Liver (tissue), 9 donors: ENCODE data around the gene TRNAU1AP. TPM values are rescaled to one million over a fixed set of nuclear protein-coding genes. Genes with fewer than 3 reads are reported as not detected.
"Not testable (repeated sequence)": the region's sequence is repeated elsewhere in the genome, so short reads cannot be mapped to it uniquely, and the experiment has no call there.

ENCODE experiments used
- DNase-seq: peaks from one replicate; pipeline ENCODE4 v3.0.0-alpha.2; 2017; ENCODE audit warnings: low spot score
- H3K27ac ChIP-seq, 2 donors: one replicate each; pipeline ENCODE4 v1.7.0; 2013; ENCODE audit warnings: inconsistent platforms in 2 of 2, low read length in 2 of 2, control low read depth in 1 of 2, low read depth in 1 of 2, mild to moderate bottlenecking in 1 of 2
- H3K27me3 ChIP-seq, 4 donors: one replicate each; pipeline versions ENCODE4 v1.6.1 to v1.7.0; 2013; ENCODE audit warnings: low read length in 3 of 4, inconsistent platforms in 1 of 4, mild to moderate bottlenecking in 1 of 4, moderate library complexity in 1 of 4; ENCODE audit not compliant: control insufficient read depth in 4 of 4, insufficient read depth in 4 of 4
- H3K36me3 ChIP-seq, 4 donors: one replicate each; pipeline versions ENCODE4 v1.6.1 to v1.7.0; 2013; ENCODE audit warnings: low read length in 3 of 4, mild to moderate bottlenecking in 3 of 4, low read depth in 1 of 4, moderate library complexity in 1 of 4; ENCODE audit not compliant: control insufficient read depth in 4 of 4, insufficient read depth in 3 of 4
- H3K4me1 ChIP-seq, 4 donors: one replicate each; pipeline versions ENCODE4 v1.6.1 to v1.7.0; 2013; ENCODE audit warnings: low read length in 3 of 4, mild to moderate bottlenecking in 3 of 4, moderate library complexity in 1 of 4; ENCODE audit not compliant: control insufficient read depth in 4 of 4, insufficient read depth in 4 of 4
- H3K4me3 ChIP-seq, 3 donors: one replicate each; pipeline versions ENCODE4 v1.6.1 to v1.7.0; 2013; ENCODE audit warnings: low read length in 3 of 3, control low read depth in 1 of 3, low read depth in 1 of 3, mild to moderate bottlenecking in 1 of 3
- H3K9ac ChIP-seq, 2 donors: one replicate each; pipeline ENCODE4 v1.7.0; 2013; ENCODE audit warnings: low read length in 2 of 2, mild to moderate bottlenecking in 2 of 2, moderate library complexity in 2 of 2, control low read depth in 1 of 2, low read depth in 1 of 2
- H3K9me3 ChIP-seq, 4 donors: one replicate each; pipeline versions ENCODE4 v1.6.1 to v1.7.0; 2013; ENCODE audit warnings: low read length in 3 of 4; ENCODE audit not compliant: control insufficient read depth in 4 of 4
- ATF3 ChIP-seq: IDR thresholded peaks from 2 replicates; pipeline ENCODE4 v1.6.1; 2016; ENCODE audit warnings: antibody characterized with exemption
- EGR1 ChIP-seq, 2 donors: IDR thresholded peaks; 2 replicates each; pipeline ENCODE4 v1.6.1; 2016 to 2018; ENCODE audit warnings: antibody characterized with exemption in 2 of 2, low read depth in 2 of 2
- FOXA1 ChIP-seq: IDR thresholded peaks from 2 replicates; pipeline ENCODE4 v1.6.1; 2016; ENCODE audit warnings: antibody characterized with exemption
- FOXA2 ChIP-seq: IDR thresholded peaks from 2 replicates; pipeline ENCODE4 v1.6.1; 2016; ENCODE audit warnings: antibody characterized with exemption
- GABPA ChIP-seq, 2 donors: IDR thresholded peaks in 1 of 2; conservative IDR thresholded peaks in 1 of 2; 2 replicates each; pipeline ENCODE4 v1.6.1; 2016; ENCODE audit warnings: antibody characterized with exemption in 2 of 2, mild to moderate bottlenecking in 1 of 2, moderate library complexity in 1 of 2
- HNF4A ChIP-seq, 2 donors: conservative IDR thresholded peaks; 2 replicates each; pipeline ENCODE4 v1.6.1; 2016; ENCODE audit warnings: antibody characterized with exemption in 2 of 2, mild to moderate bottlenecking in 2 of 2
- HNF4G ChIP-seq: IDR thresholded peaks from 2 replicates; pipeline ENCODE4 v1.6.1; 2016; ENCODE audit warnings: antibody characterized with exemption
- JUND ChIP-seq, 2 donors: IDR thresholded peaks; 2 replicates each; pipeline ENCODE4 v1.6.1; 2016; ENCODE audit warnings: antibody characterized with exemption in 2 of 2
- MAX ChIP-seq: IDR thresholded peaks from 2 replicates; pipeline ENCODE4 v1.6.1; 2016; ENCODE audit warnings: antibody characterized with exemption
- NR2F2 ChIP-seq: IDR thresholded peaks from 2 replicates; pipeline ENCODE4 v1.6.1; 2016; ENCODE audit warnings: antibody characterized with exemption
- REST ChIP-seq: IDR thresholded peaks from 2 replicates; pipeline ENCODE4 v1.6.1; 2016; ENCODE audit warnings: antibody characterized with exemption, mild to moderate bottlenecking
- RXRA ChIP-seq, 2 donors: IDR thresholded peaks; 2 replicates each; pipeline ENCODE4 v1.6.1; 2017 to 2018; ENCODE audit warnings: antibody characterized with exemption in 2 of 2, mild to moderate bottlenecking in 1 of 2
- SP1 ChIP-seq: IDR thresholded peaks from 2 replicates; pipeline ENCODE4 v1.6.1; 2018; ENCODE audit warnings: antibody characterized with exemption, mild to moderate bottlenecking
- TAF1 ChIP-seq: conservative IDR thresholded peaks from 2 replicates; pipeline ENCODE4 v1.6.1; 2016; ENCODE audit warnings: antibody characterized with exemption, mild to moderate bottlenecking
- ZBTB33 ChIP-seq: IDR thresholded peaks from 2 replicates; pipeline ENCODE4 v1.6.1; 2016; ENCODE audit warnings: antibody characterized with exemption
- WGBS: extraction: QIAGEN DNeasy Blood & Tissue Kit; methylation state at CpG from one replicate; pipeline ENCODE4 v1.1.7; 2013; 5-methylcytosine and 5-hydroxymethylcytosine counted together
- polyA plus RNA-seq, 2 donors: library from polyadenylated mRNA; stranded (reverse) in 1 of 2; unstranded in 1 of 2; fragments of 200-250 nt in 1 of 2; fragments of >200 nt in 1 of 2; fragmentation: Nextera tagmentation in 1 of 2; extraction: Ambion mirVana in 1 of 2; gene quantifications; one replicate each; pipeline versions ENCODE4 v1.2.1 to v1.2.3, GENCODE V29; 2013 to 2015
- total RNA-seq, 2 donors: library from RNA; depleted of rRNA; stranded (reverse); fragments of >200 nt; gene quantifications; one replicate each; pipeline ENCODE4 v1.2.3, GENCODE V29; 2014
- donor health status: healthy.
- donor health status: healthy.
- donor health status: healthy.
- donor health status: healthy.
- donor health status: healthy.

TRNAU1AP gene
- total and polyA plus RNA-seq, 4 donors: 5.6 to 12.0 (median 8.8) TPM

GRCh38 chr1:28582248-28582615 lies 29.3 kb downstream of the TRNAU1AP start (continued):
- TF ChIP-seq GABPA (IDR thresholded peaks at IDR 0.05 in 1 of 2, conservative IDR thresholded peaks at IDR 0.05 in 1 of 2) (no peak), RXRA (IDR thresholded peaks at IDR 0.05) (no peak)

- H3K27me3 ChIP-seq, DNase-seq, H3K36me3 ChIP-seq, H3K9ac ChIP-seq, H3K27ac ChIP-seq, H3K9me3 ChIP-seq, H3K4me3 ChIP-seq: not testable (repeated sequence)
- 94% methylated on average over 19 of the region's 19 CpGs for WGBS
- H3K4me1 ChIP-seq: peaks cover 0 to 11% (median 4%) of the 10 kb centered on the region in 4 donors
Observed at GRCh38 chr1:28586585-28587391, 33.9 kb downstream of the TRNAU1AP start.

- Histone ChIP-seq H3K36me3 (peaks cover 0 to 2% (median 0%) of the 10 kb centered on the region in 4 donors), H3K9me3 (no peaks in the 10 kb centered on the region), H3K9ac (no peak within 1 kb of the TSS), H3K27ac (no peak within 1 kb of the TSS), H3K27me3 (no peaks in the 10 kb centered on the region), H3K4me1 (peaks cover 0 to 4% (median 2%) of the 10 kb centered on the region in 4 donors), H3K4me3 (peak within 1 kb of the TSS in 2 of 3 donors; percentile 12 to 55)
- TF ChIP-seq JUND (IDR thresholded peaks at IDR 0.05) (no peak), SP1 (no peak), ZBTB33 (no peak), TAF1 (no peak), FOXA1 (no peak), RXRA (IDR thresholded peaks at IDR 0.05) (no peak), MAX (no peak)
- peak; percentile 43 for DNase-seq
- 45% methylated on average over 13 of the region's 13 CpGs for WGBS
Observed at GRCh38 chr1:28591708-28592320, 38.9 kb downstream of the TRNAU1AP start, which contains the start of gene RAB42. Gene RAB42 (plus strand): TSS chr1:28592265. CDS start chr1:28592512, 247 bp downstream.

- H3K36me3 ChIP-seq: peaks cover 0 to 2% (median 0%) of the 10 kb centered on the region in 4 donors
- WGBS: 4% methylated on average over 81 of the region's 81 CpGs
- peak overlapping the region in 2 of 3 donors; percentile 12 to 55 for H3K4me3 ChIP-seq
- no peak overlapping the region for H3K9ac ChIP-seq
- no peak for DNase-seq
- peaks cover 0 to 4% (median 2%) of the 10 kb centered on the region in 4 donors for H3K4me1 ChIP-seq
- no peaks in the 10 kb centered on the region for H3K27me3 ChIP-seq
- no peak overlapping the region for H3K27ac ChIP-seq
- no peaks in the 10 kb centered on the region for H3K9me3 ChIP-seq
- no peak for TF ChIP-seq JUND (IDR thresholded peaks at IDR 0.05)
- TF ChIP-seq TAF1: no peak
- TF ChIP-seq FOXA1: no peak
- TF ChIP-seq EGR1 (IDR thresholded peaks at IDR 0.05; ENCODE audit: low read depth in 2 of 2): no peak
- TF ChIP-seq ATF3: no peak
- no peak for TF ChIP-seq GABPA (IDR thresholded peaks at IDR 0.05 in 1 of 2, conservative IDR thresholded peaks at IDR 0.05 in 1 of 2)
- no peak for TF ChIP-seq HNF4A (conservative IDR thresholded peaks at IDR 0.05)
- TF ChIP-seq FOXA2: no peak
- no peak for TF ChIP-seq REST
- no peak for TF ChIP-seq SP1
- no peak for TF ChIP-seq HNF4G
- TF ChIP-seq NR2F2: no peak
Observed at GRCh38 chr1:28592321-28593071, 39.6 kb downstream of the TRNAU1AP start.
